GM12878 (cell line): ENCODE data around the gene MYBPC2. TPM values are rescaled to one million over a fixed set of nuclear protein-coding genes. Genes with fewer than 3 reads are reported as not detected.
A peak's percentile ranks its signal among the peaks of the same experiment; 100 is the strongest.

Source experiments
- ASH2L ChIP-seq: fragments of 300-600, 200-600 bp; sonication (generic); IDR thresholded peaks from 2 replicates; pipeline ENCODE4 v1.6.1; 2017; ENCODE audit warnings: low read depth, mild to moderate bottlenecking, borderline replicate concordance
- CHD4 ChIP-seq: fragments of 200-600 bp; sonication (generic); IDR thresholded peaks from 2 replicates; pipeline ENCODE4 v1.6.1; 2016; ENCODE audit warnings: mild to moderate bottlenecking
- EED ChIP-seq: sonication (generic); IDR thresholded peaks from 2 replicates; pipeline ENCODE4 v1.6.1; 2016; ENCODE audit warnings: antibody characterized with exemption, low read depth
- EP300 ChIP-seq, 2 experiments: fragments of 150-350 bp in 1 of 2; IDR thresholded peaks; 2 replicates each; pipeline ENCODE4 v1.6.1; 2011 to 2012; ENCODE audit warnings: low read depth in 2 of 2, low read length in 2 of 2, borderline replicate concordance in 1 of 2, improper control_type of control experiment in 1 of 2, inconsistent platforms in 1 of 2; ENCODE audit not compliant: control insufficient read depth in 1 of 2
- EZH2 ChIP-seq: IDR thresholded peaks from 2 replicates; pipeline ENCODE4 v1.6.1; 2012; ENCODE audit warnings: low read depth, mild to moderate bottlenecking, control low read depth, inconsistent platforms, low read length, borderline replicate concordance; ENCODE audit not compliant: control insufficient read depth
- FOXM1 ChIP-seq: IDR thresholded peaks from 2 replicates; pipeline ENCODE4 v1.6.1; 2012; ENCODE audit warnings: low read depth, mild to moderate bottlenecking, inconsistent platforms, low read length, moderate library complexity
- GATAD2B ChIP-seq: fragments of 450-650 bp; conservative IDR thresholded peaks from 2 replicates; pipeline ENCODE4 v1.6.1; 2017; ENCODE audit warnings: low read depth, mild to moderate bottlenecking, moderate library complexity
- MAX ChIP-seq: IDR thresholded peaks from 2 replicates; pipeline ENCODE4 v1.6.1; 2012; ENCODE audit warnings: low read depth, low read length, improper control_type of control experiment
- MYB ChIP-seq: fragments of 150-350 bp; IDR thresholded peaks from 2 replicates; pipeline ENCODE4 v1.6.1; 2014; ENCODE audit warnings: mild to moderate bottlenecking, low read depth, low read length, borderline replicate concordance
- NFXL1 ChIP-seq: fragments of 450-650 bp; IDR thresholded peaks from 2 replicates; pipeline ENCODE4 v1.6.1; 2017; ENCODE audit warnings: antibody characterized with exemption, mild to moderate bottlenecking, borderline replicate concordance
- NR2C1 ChIP-seq: fragments of 450-650 bp; IDR thresholded peaks from 2 replicates; pipeline ENCODE4 v1.6.1; 2017; ENCODE audit warnings: antibody characterized with exemption, mild to moderate bottlenecking, moderate library complexity
- PAX8 ChIP-seq: fragments of 450-650 bp; IDR thresholded peaks from 2 replicates; pipeline ENCODE4 v1.6.1; 2017; ENCODE audit warnings: mild to moderate bottlenecking, moderate library complexity
- POLR2AphosphoS5 ChIP-seq: IDR thresholded peaks from 2 replicates; pipeline ENCODE4 v1.6.1; 2011; ENCODE audit warnings: mild to moderate bottlenecking, low read length, inconsistent platforms
- RFX5 ChIP-seq: IDR thresholded peaks from 2 replicates; pipeline ENCODE4 v1.6.1; 2011; ENCODE audit warnings: low read depth, low read length, improper control_type of control experiment
- SMAD1 ChIP-seq: fragments of 450-650 bp; IDR thresholded peaks from 2 replicates; pipeline ENCODE4 v1.6.1; 2018; ENCODE audit warnings: mild to moderate bottlenecking, low read depth; ENCODE audit not compliant: partially characterized antibody
- TBL1XR1 ChIP-seq: IDR thresholded peaks from 2 replicates; pipeline ENCODE4 v1.6.1; 2012; ENCODE audit warnings: low read depth, low read length, improper control_type of control experiment
- TCF12 ChIP-seq: IDR thresholded peaks from 2 replicates; pipeline ENCODE4 v1.6.1; 2011; ENCODE audit warnings: low read depth, mild to moderate bottlenecking, low read length
- TCF3 ChIP-seq: IDR thresholded peaks from 2 replicates; pipeline ENCODE4 v1.6.1; 2012; ENCODE audit warnings: low read depth, mild to moderate bottlenecking, low read length, borderline replicate concordance; ENCODE audit not compliant: insufficient read depth
- YBX1 ChIP-seq: fragments of 450-650 bp; IDR thresholded peaks from 2 replicates; pipeline ENCODE4 v1.6.1; 2016; ENCODE audit warnings: antibody characterized with exemption
- ZNF24 ChIP-seq: fragments of 450-650 bp; IDR thresholded peaks from 2 replicates; pipeline ENCODE4 v1.6.1; 2017; ENCODE audit warnings: antibody characterized with exemption, mild to moderate bottlenecking
- ZNF384 ChIP-seq: IDR thresholded peaks from 2 replicates; pipeline ENCODE4 v1.6.1; 2012; ENCODE audit warnings: low read depth, mild to moderate bottlenecking, low read length, improper control_type of control experiment, borderline replicate concordance
- ZNF592 ChIP-seq: fragments of 450-650 bp; IDR thresholded peaks from 2 replicates; pipeline ENCODE4 v1.6.1; 2017; ENCODE audit warnings: mild to moderate bottlenecking, moderate library complexity
- ZNF687 ChIP-seq: fragments of 450-650 bp; IDR thresholded peaks from 2 replicates; pipeline ENCODE4 v1.6.1; 2017; ENCODE audit warnings: mild to moderate bottlenecking, moderate library complexity
- polyA plus RNA-seq, 11 experiments: library from polyadenylated mRNA; depleted of rRNA in 4 of 11; unstranded in 6 of 11; stranded (reverse) in 5 of 11; fragments of >200 nt; fragmentation: Nextera tagmentation in 4 of 11; fragmentation: Illumina TruSeq in 1 of 11; extraction: Ambion mirVana in 4 of 11; extraction: Trizol in 1 of 11; gene quantifications; 1 replicate in 1 of 11; 2 replicates in 10 of 11; pipeline versions ENCODE4 v1.2.1 to v1.2.3, GENCODE V29; 2011 to 2016; ENCODE audit warnings: inconsistent platforms in 2 of 11, missing spikeins in 2 of 11, low read depth in 1 of 11
- total RNA-seq, 4 experiments: library from RNA; depleted of rRNA in 3 of 4; stranded (reverse); fragments of >200 nt in 3 of 4; fragmentation: Illumina TruSeq in 1 of 4; extraction: Trizol in 1 of 4; gene quantifications; 2 replicates each; pipeline versions ENCODE4 v1.2.1 to v1.2.3, GENCODE V29; 2013 to 2021

Gene MYBPC2
- total and polyA plus RNA-seq, 10 of the 15 experiments (the other 5 are each of a cell fraction or from before 2014, with no cell fraction given) = 0.09 to 2.6 (median 0.61) TPM

- TF ChIP-seq ZNF592 = no peak
- TF ChIP-seq ZNF384 = no peak
- no peak for TF ChIP-seq MYB
- no peak for TF ChIP-seq ASH2L
- TF ChIP-seq TBL1XR1 = 0 out of 2 replicates have a peak, but pooled peaks have one; percentile 23
- 0 out of 2 replicates have a peak, but pooled peaks have one; percentile 13 for TF ChIP-seq EED
- TF ChIP-seq TCF12 = peak; percentile 75
- peak; percentile 43 for TF ChIP-seq SMAD1
- TF ChIP-seq ZNF687 = peak; percentile 87
- TF ChIP-seq RFX5 = peak; percentile 49; the same call in 1 of the 2 replicates
- TF ChIP-seq YBX1 = no peak
- peak; percentile 87 for TF ChIP-seq TCF3
- no peak for TF ChIP-seq EZH2
- no peak; a peak in 1 of 4 replicates for TF ChIP-seq EP300 (IDR thresholded peaks at IDR 0.05; ENCODE audit: borderline replicate concordance in 1 of 2, control insufficient read depth in 1 of 2, low read depth in 2 of 2, low read length in 2 of 2)
- TF ChIP-seq ZNF24 = no peak
- TF ChIP-seq CHD4 = no peak
- TF ChIP-seq GATAD2B = peak; percentile 82; the same call in 1 of the 2 replicates
- no peak for TF ChIP-seq PAX8
- no peak for TF ChIP-seq NFXL1
- TF ChIP-seq POLR2AphosphoS5 = peak; percentile 97
- TF ChIP-seq FOXM1 = no peak
- TF ChIP-seq NR2C1 = no peak
- no peak for TF ChIP-seq MAX
These were observed 43.7 kb downstream of the MYBPC2 start, which contains the start of the genes EMC10 and GARIN5A (continued) for GRCh38 chr19:50476224-50476906.
